Liver (tissue), 9 donors: ENCODE data around the gene CARMIL1. TPM values are rescaled to one million over a fixed set of nuclear protein-coding genes. Genes with fewer than 3 reads are reported as not detected.
A peak's percentile ranks its signal among the peaks of the same experiment; 100 is the strongest.

Experiments used
- DNase-seq: peaks from one replicate; pipeline ENCODE4 v3.0.0-alpha.2; 2017; ENCODE audit warnings: low spot score
- H3K27ac ChIP-seq, 2 donors: one replicate each; pipeline ENCODE4 v1.7.0; 2013; ENCODE audit warnings: inconsistent platforms in 2 of 2, low read length in 2 of 2, control low read depth in 1 of 2, low read depth in 1 of 2, mild to moderate bottlenecking in 1 of 2
- H3K27me3 ChIP-seq, 4 donors: one replicate each; pipeline versions ENCODE4 v1.6.1 to v1.7.0; 2013; ENCODE audit warnings: low read length in 3 of 4, inconsistent platforms in 1 of 4, mild to moderate bottlenecking in 1 of 4, moderate library complexity in 1 of 4; ENCODE audit not compliant: control insufficient read depth in 4 of 4, insufficient read depth in 4 of 4
- H3K36me3 ChIP-seq, 4 donors: one replicate each; pipeline versions ENCODE4 v1.6.1 to v1.7.0; 2013; ENCODE audit warnings: low read length in 3 of 4, mild to moderate bottlenecking in 3 of 4, low read depth in 1 of 4, moderate library complexity in 1 of 4; ENCODE audit not compliant: control insufficient read depth in 4 of 4, insufficient read depth in 3 of 4
- H3K4me1 ChIP-seq, 4 donors: one replicate each; pipeline versions ENCODE4 v1.6.1 to v1.7.0; 2013; ENCODE audit warnings: low read length in 3 of 4, mild to moderate bottlenecking in 3 of 4, moderate library complexity in 1 of 4; ENCODE audit not compliant: control insufficient read depth in 4 of 4, insufficient read depth in 4 of 4
- H3K4me3 ChIP-seq, 3 donors: one replicate each; pipeline versions ENCODE4 v1.6.1 to v1.7.0; 2013; ENCODE audit warnings: low read length in 3 of 3, control low read depth in 1 of 3, low read depth in 1 of 3, mild to moderate bottlenecking in 1 of 3
- H3K9ac ChIP-seq, 2 donors: one replicate each; pipeline ENCODE4 v1.7.0; 2013; ENCODE audit warnings: low read length in 2 of 2, mild to moderate bottlenecking in 2 of 2, moderate library complexity in 2 of 2, control low read depth in 1 of 2, low read depth in 1 of 2
- H3K9me3 ChIP-seq, 4 donors: one replicate each; pipeline versions ENCODE4 v1.6.1 to v1.7.0; 2013; ENCODE audit warnings: low read length in 3 of 4; ENCODE audit not compliant: control insufficient read depth in 4 of 4
- CTCF ChIP-seq: fragments of 150-350 bp; IDR thresholded peaks from 2 replicates; pipeline ENCODE4 v1.5.1; 2017; ENCODE audit warnings: improper control_type of control experiment, low read depth, low read length; ENCODE audit not compliant: missing input control
- FOXA1 ChIP-seq: IDR thresholded peaks from 2 replicates; pipeline ENCODE4 v1.6.1; 2016; ENCODE audit warnings: antibody characterized with exemption
- FOXA2 ChIP-seq: IDR thresholded peaks from 2 replicates; pipeline ENCODE4 v1.6.1; 2016; ENCODE audit warnings: antibody characterized with exemption
- GABPA ChIP-seq, 2 donors: IDR thresholded peaks in 1 of 2; conservative IDR thresholded peaks in 1 of 2; 2 replicates each; pipeline ENCODE4 v1.6.1; 2016; ENCODE audit warnings: antibody characterized with exemption in 2 of 2, mild to moderate bottlenecking in 1 of 2, moderate library complexity in 1 of 2
- HNF4A ChIP-seq, 2 donors: conservative IDR thresholded peaks; 2 replicates each; pipeline ENCODE4 v1.6.1; 2016; ENCODE audit warnings: antibody characterized with exemption in 2 of 2, mild to moderate bottlenecking in 2 of 2
- HNF4G ChIP-seq: IDR thresholded peaks from 2 replicates; pipeline ENCODE4 v1.6.1; 2016; ENCODE audit warnings: antibody characterized with exemption
- JUND ChIP-seq, 2 donors: IDR thresholded peaks; 2 replicates each; pipeline ENCODE4 v1.6.1; 2016; ENCODE audit warnings: antibody characterized with exemption in 2 of 2
- NR2F2 ChIP-seq: IDR thresholded peaks from 2 replicates; pipeline ENCODE4 v1.6.1; 2016; ENCODE audit warnings: antibody characterized with exemption
- RAD21 ChIP-seq, 2 donors: IDR thresholded peaks; 2 replicates each; pipeline ENCODE4 v1.6.1; 2016; ENCODE audit warnings: antibody characterized with exemption in 2 of 2, mild to moderate bottlenecking in 2 of 2
- RXRA ChIP-seq, 2 donors: IDR thresholded peaks; 2 replicates each; pipeline ENCODE4 v1.6.1; 2017 to 2018; ENCODE audit warnings: antibody characterized with exemption in 2 of 2, mild to moderate bottlenecking in 1 of 2
- SP1 ChIP-seq: IDR thresholded peaks from 2 replicates; pipeline ENCODE4 v1.6.1; 2018; ENCODE audit warnings: antibody characterized with exemption, mild to moderate bottlenecking
- TAF1 ChIP-seq: conservative IDR thresholded peaks from 2 replicates; pipeline ENCODE4 v1.6.1; 2016; ENCODE audit warnings: antibody characterized with exemption, mild to moderate bottlenecking
- YY1 ChIP-seq: IDR thresholded peaks from 2 replicates; pipeline ENCODE4 v1.6.1; 2016; ENCODE audit warnings: antibody characterized with exemption, mild to moderate bottlenecking
- WGBS: extraction: QIAGEN DNeasy Blood & Tissue Kit; methylation state at CpG from one replicate; pipeline ENCODE4 v1.1.7; 2013; 5-methylcytosine and 5-hydroxymethylcytosine counted together
- polyA plus RNA-seq, 2 donors: library from polyadenylated mRNA; stranded (reverse) in 1 of 2; unstranded in 1 of 2; fragments of 200-250 nt in 1 of 2; fragments of >200 nt in 1 of 2; fragmentation: Nextera tagmentation in 1 of 2; extraction: Ambion mirVana in 1 of 2; gene quantifications; one replicate each; pipeline versions ENCODE4 v1.2.1 to v1.2.3, GENCODE V29; 2013 to 2015
- total RNA-seq, 2 donors: library from RNA; depleted of rRNA; stranded (reverse); fragments of >200 nt; gene quantifications; one replicate each; pipeline ENCODE4 v1.2.3, GENCODE V29; 2014
- TF ChIP-seq, protein P1 (sequence below): IDR thresholded peaks from 2 replicates; pipeline ENCODE4 v1.6.1; 2016; ENCODE audit warnings: antibody characterized with exemption
- TF ChIP-seq, protein P2 (sequence below): IDR thresholded peaks from 2 replicates; pipeline ENCODE4 v1.6.1; 2016; ENCODE audit warnings: antibody characterized with exemption, mild to moderate bottlenecking
- donor health status: healthy.
- donor health status: healthy.
- donor health status: healthy.
- donor health status: healthy.
- donor health status: healthy.

The CARMIL1 gene
- total and polyA plus RNA-seq, 4 donors = 1.4 to 9.5 (median 3.5) TPM

- Histone ChIP-seq H3K27me3 (no peaks in the 10 kb centered on the region), H3K4me1 (peaks cover 0 to 6% (median 2%) of the 10 kb centered on the region in 4 donors), H3K4me3 (no peak overlapping the region), H3K36me3 (no peaks in the 10 kb centered on the region), H3K9me3 (no peaks in the 10 kb centered on the region), H3K9ac (no peak overlapping the region), H3K27ac (no peak overlapping the region)
- 72% methylated on average over 8 of the region's 8 CpGs for whole genome bisulfite sequencing
- DNase-seq = peak; percentile 76
- TF ChIP-seq JUND (IDR thresholded peaks at IDR 0.05) (no peak), CTCF (no peak), GABPA (IDR thresholded peaks at IDR 0.05 in 1 of 2, conservative IDR thresholded peaks at IDR 0.05 in 1 of 2) (no peak), HNF4A (conservative IDR thresholded peaks at IDR 0.05) (no peak), RAD21 (IDR thresholded peaks at IDR 0.05) (no peak), YY1 (no peak), HNF4G (no peak)
- TF ChIP-seq, protein P1, sequence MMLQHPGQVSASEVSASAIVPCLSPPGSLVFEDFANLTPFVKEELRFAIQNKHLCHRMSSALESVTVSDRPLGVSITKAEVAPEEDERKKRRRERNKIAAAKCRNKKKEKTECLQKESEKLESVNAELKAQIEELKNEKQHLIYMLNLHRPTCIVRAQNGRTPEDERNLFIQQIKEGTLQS = no peak
- TF ChIP-seq, protein P2, sequence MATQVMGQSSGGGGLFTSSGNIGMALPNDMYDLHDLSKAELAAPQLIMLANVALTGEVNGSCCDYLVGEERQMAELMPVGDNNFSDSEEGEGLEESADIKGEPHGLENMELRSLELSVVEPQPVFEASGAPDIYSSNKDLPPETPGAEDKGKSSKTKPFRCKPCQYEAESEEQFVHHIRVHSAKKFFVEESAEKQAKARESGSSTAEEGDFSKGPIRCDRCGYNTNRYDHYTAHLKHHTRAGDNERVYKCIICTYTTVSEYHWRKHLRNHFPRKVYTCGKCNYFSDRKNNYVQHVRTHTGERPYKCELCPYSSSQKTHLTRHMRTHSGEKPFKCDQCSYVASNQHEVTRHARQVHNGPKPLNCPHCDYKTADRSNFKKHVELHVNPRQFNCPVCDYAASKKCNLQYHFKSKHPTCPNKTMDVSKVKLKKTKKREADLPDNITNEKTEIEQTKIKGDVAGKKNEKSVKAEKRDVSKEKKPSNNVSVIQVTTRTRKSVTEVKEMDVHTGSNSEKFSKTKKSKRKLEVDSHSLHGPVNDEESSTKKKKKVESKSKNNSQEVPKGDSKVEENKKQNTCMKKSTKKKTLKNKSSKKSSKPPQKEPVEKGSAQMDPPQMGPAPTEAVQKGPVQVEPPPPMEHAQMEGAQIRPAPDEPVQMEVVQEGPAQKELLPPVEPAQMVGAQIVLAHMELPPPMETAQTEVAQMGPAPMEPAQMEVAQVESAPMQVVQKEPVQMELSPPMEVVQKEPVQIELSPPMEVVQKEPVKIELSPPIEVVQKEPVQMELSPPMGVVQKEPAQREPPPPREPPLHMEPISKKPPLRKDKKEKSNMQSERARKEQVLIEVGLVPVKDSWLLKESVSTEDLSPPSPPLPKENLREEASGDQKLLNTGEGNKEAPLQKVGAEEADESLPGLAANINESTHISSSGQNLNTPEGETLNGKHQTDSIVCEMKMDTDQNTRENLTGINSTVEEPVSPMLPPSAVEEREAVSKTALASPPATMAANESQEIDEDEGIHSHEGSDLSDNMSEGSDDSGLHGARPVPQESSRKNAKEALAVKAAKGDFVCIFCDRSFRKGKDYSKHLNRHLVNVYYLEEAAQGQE = no peak
These were observed 206.8 kb downstream of the CARMIL1 start for GRCh38 chr6:25485821-25486534.

DNA sequence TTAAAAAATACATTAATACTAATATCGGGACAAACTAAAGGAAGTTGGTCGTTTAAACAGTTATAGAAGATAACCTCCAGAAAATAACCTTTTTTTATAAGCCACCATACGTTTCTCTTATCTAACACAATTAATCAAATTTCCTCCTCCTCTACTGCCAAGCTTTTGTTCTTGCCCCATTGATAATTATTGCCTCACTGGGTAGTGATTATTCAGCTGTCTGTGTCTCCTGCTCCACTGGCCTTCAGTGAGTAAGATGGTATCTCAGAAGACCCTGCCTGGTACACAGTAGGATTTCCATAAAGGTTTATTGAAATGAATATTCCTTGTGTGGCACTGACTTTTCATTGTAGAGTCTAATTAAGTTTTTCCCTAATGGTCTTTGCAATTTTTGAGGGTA, 207.4 kb downstream of the CARMIL1 start:
- WGBS = 73% methylated on average over 3 of the region's 3 CpGs

More for the DNA sequence above, 207.4 kb downstream of the CARMIL1 start:
- no peak overlapping the region for H3K27ac ChIP-seq
- TF ChIP-seq SP1 (no peak), TAF1 (no peak), CTCF (no peak), FOXA2 (no peak), RXRA (IDR thresholded peaks at IDR 0.05) (no peak), GABPA (IDR thresholded peaks at IDR 0.05 in 1 of 2, conservative IDR thresholded peaks at IDR 0.05 in 1 of 2) (no peak), FOXA1 (no peak), NR2F2 (no peak), RAD21 (IDR thresholded peaks at IDR 0.05) (no peak)
- H3K36me3 ChIP-seq = no peaks in the 10 kb centered on the region
- peaks cover 0 to 6% (median 2%) of the 10 kb centered on the region in 4 donors for H3K4me1 ChIP-seq
- H3K9ac ChIP-seq = no peak overlapping the region
- DNase-seq = no peak
- no peaks in the 10 kb centered on the region for H3K9me3 ChIP-seq
- no peak overlapping the region for H3K4me3 ChIP-seq
- no peaks in the 10 kb centered on the region for H3K27me3 ChIP-seq
